ENCODE results near the gene TYW3.
A peak's percentile ranks its signal among the peaks of the same experiment; 100 is the strongest.
"Not testable (repeated sequence)": the region's sequence is repeated elsewhere in the genome, so short reads cannot be mapped to it uniquely, and the experiment has no call there.

The TYW3 gene

GRCh38 chr1:74732071-74732946, 643 bp upstream of the TYW3 start:
- not testable (repeated sequence) for DNase-seq

GRCh38 chr1:74733604-74734484, 892 bp downstream of the TYW3 start:
- peak; percentile 29 for DNase-seq

GRCh38 chr1:74737333-74737732, 4.4 kb downstream of the TYW3 start:
- DNase-seq = no peak

- DNase-seq = not testable (repeated sequence)
Observed at GRCh38 chr1:74740307-74740980, 7.5 kb downstream of the TYW3 start.

- not testable (repeated sequence) for DNase-seq
Observed at GRCh38 chr1:74745247-74745646, 12.3 kb downstream of the TYW3 start.

GRCh38 chr1:74748960-74749359, 16.0 kb downstream of the TYW3 start:
- no peak for DNase-seq

GRCh38 chr1:74753104-74753503, 20.2 kb downstream of the TYW3 start:
- no peak for DNase-seq

- no peak for DNase-seq
Observed at GRCh38 chr1:74755475-74755874, 22.5 kb downstream of the TYW3 start.

- DNase-seq = not testable (repeated sequence)
Observed at GRCh38 chr1:74756650-74757049, 23.7 kb downstream of the TYW3 start.

- DNase-seq = no peak
Observed at GRCh38 chr1:74763807-74764206, 30.9 kb downstream of the TYW3 start.

- no peak for DNase-seq
Observed at GRCh38 chr1:74766579-74766978, 33.6 kb downstream of the TYW3 start.

- no peak for DNase-seq
Observed at GRCh38 chr1:74767490-74767889, 34.5 kb downstream of the TYW3 start.

GRCh38 chr1:74771913-74772515, 39.1 kb downstream of the TYW3 start:
- DNase-seq = peak; percentile 44

GRCh38 chr1:74772945-74773344, 40.0 kb downstream of the TYW3 start:
- no peak for DNase-seq

- DNase-seq = no peak
Observed at GRCh38 chr1:74773582-74773981, 40.6 kb downstream of the TYW3 start.

GRCh38 chr1:74775735-74776134, 42.8 kb downstream of the TYW3 start:
- no peak for DNase-seq

GRCh38 chr1:74777525-74777924, 44.6 kb downstream of the TYW3 start:
- no peak for DNase-seq

- no peak for DNase-seq
Observed at GRCh38 chr1:74779750-74780149, 46.8 kb downstream of the TYW3 start.

- DNase-seq = no peak
Observed at GRCh38 chr1:74780594-74780993, 47.6 kb downstream of the TYW3 start.

GRCh38 chr1:74785944-74786343, 53.0 kb downstream of the TYW3 start:
- DNase-seq = no peak

- DNase-seq = no peak
Observed at GRCh38 chr1:74790453-74790852, 57.5 kb downstream of the TYW3 start.

GRCh38 chr1:74791491-74791890, 58.5 kb downstream of the TYW3 start:
- DNase-seq = no peak

GRCh38 chr1:74799119-74799657, 66.2 kb downstream of the TYW3 start:
- DNase-seq = no peak

Data from NCI-H1092 (cell line).